Fibroblast of lung (primary cell): ENCODE measurements around the gene ABCB9. TPM values are rescaled to one million over a fixed set of nuclear protein-coding genes. Genes with fewer than 3 reads are reported as not detected.

ENCODE experiments used
- DNase-seq, 2 donors: peaks; one replicate each; pipeline versions ENCODE4 v3.0.0 to v3.0.0-alpha.2; 2010; ENCODE audit warnings: low read depth in 2 of 2
- H2AFZ ChIP-seq: 2 replicates; pipeline ENCODE4 v1.5.1; 2012; ENCODE audit warnings: low read length, control low read depth, inconsistent platforms
- H3K27ac ChIP-seq: 2 replicates; pipeline ENCODE4 v1.5.1; 2011; ENCODE audit warnings: low read length, control low read depth; ENCODE audit not compliant: insufficient read depth
- H3K27me3 ChIP-seq: 2 replicates; pipeline ENCODE4 v1.5.1; 2011; ENCODE audit warnings: mild to moderate bottlenecking, low read length; ENCODE audit not compliant: control insufficient read depth, insufficient read depth
- H3K36me3 ChIP-seq: 2 replicates; pipeline ENCODE4 v1.5.1; 2011; ENCODE audit warnings: low read length; ENCODE audit not compliant: control insufficient read depth, insufficient read depth
- H3K4me1 ChIP-seq: 2 replicates; pipeline ENCODE4 v1.5.1; 2011; ENCODE audit warnings: low read length; ENCODE audit not compliant: control insufficient read depth, insufficient read depth; ENCODE audit errors: extremely low read depth
- H3K4me2 ChIP-seq: 2 replicates; pipeline ENCODE4 v1.5.1; 2011; ENCODE audit warnings: low read length, control low read depth; ENCODE audit not compliant: insufficient read depth; ENCODE audit errors: extremely low read depth
- H3K4me3 ChIP-seq, 4 experiments: fragments of 200-600 bp in 1 of 4; sonication (generic) in 1 of 4; replicated peaks in 1 of 4; 2 replicates each; pipeline ENCODE4 v1.5.1; 2011 to 2016; ENCODE audit warnings: low read length in 4 of 4, low read depth in 3 of 4, mild to moderate bottlenecking in 3 of 4, control low read depth in 2 of 4, inconsistent platforms in 1 of 4, mixed read lengths in 1 of 4; ENCODE audit not compliant: insufficient read depth in 1 of 4; ENCODE audit errors: control extremely low read depth in 1 of 4
- H3K79me2 ChIP-seq: 2 replicates; pipeline ENCODE4 v1.5.1; 2012; ENCODE audit warnings: mild to moderate bottlenecking, low read length, inconsistent platforms; ENCODE audit not compliant: control insufficient read depth, insufficient read depth
- H3K9ac ChIP-seq: 2 replicates; pipeline ENCODE4 v1.5.1; 2011; ENCODE audit warnings: mild to moderate bottlenecking, low read length, control low read depth; ENCODE audit not compliant: insufficient read depth
- H3K9me3 ChIP-seq: 2 replicates; pipeline ENCODE4 v1.5.1; 2012; ENCODE audit warnings: low read depth, low read length; ENCODE audit not compliant: control insufficient read depth, insufficient read depth
- H4K20me1 ChIP-seq: 2 replicates; pipeline ENCODE4 v1.5.1; 2011; ENCODE audit warnings: low read length; ENCODE audit not compliant: control insufficient read depth, insufficient read depth; ENCODE audit errors: extremely low read depth
- CTCF ChIP-seq, 2 donors: IDR thresholded peaks in 1 of 2; conservative IDR thresholded peaks in 1 of 2; 1 replicate in 1 of 2; 2 replicates in 1 of 2; pipeline ENCODE4 v1.5.1; 2011 to 2012; ENCODE audit warnings: low read length in 2 of 2, control low read depth in 1 of 2, inconsistent platforms in 1 of 2, low read depth in 1 of 2, mild to moderate bottlenecking in 1 of 2
- EZH2 ChIP-seq: IDR thresholded peaks from 2 replicates; pipeline ENCODE4 v1.5.1; 2012; ENCODE audit warnings: low read length, control low read depth, mild to moderate bottlenecking; ENCODE audit errors: missing control alignments
- polyA plus RNA-seq, 2 donors: library from polyadenylated mRNA; depleted of rRNA in 1 of 2; stranded (reverse) in 1 of 2; unstranded in 1 of 2; fragments of >200 nt; gene quantifications; 2 replicates each; pipeline ENCODE4 v1.2.1, GENCODE V29; 2011 to 2012; ENCODE audit warnings: missing spikeins in 1 of 2
- total RNA-seq: library from RNA; depleted of rRNA; stranded (reverse); fragments of >200 nt; gene quantifications from 2 replicates; pipeline ENCODE4 v1.2.1, GENCODE V29; 2014

Gene ABCB9
- total and polyA plus RNA-seq, 2 donors (not counting 1 experiment from before 2014, with no cell fraction given), result 3.8 to 6.3 TPM

GRCh38 chr12:122947352-122947792 lies 18.9 kb downstream of the ABCB9 start:
- H3K4me1 ChIP-seq, result peaks cover 30% of the 10 kb centered on the region

GRCh38 chr12:122946690-122947341 lies 19.4 kb downstream of the ABCB9 start:
- Histone ChIP-seq H2AFZ (no peak overlapping the region), H3K9ac (no peak overlapping the region), H3K4me1 (peaks cover 30% of the 10 kb centered on the region), H3K4me2 (no peak overlapping the region), H3K27ac (peak overlapping the region; percentile 71), H3K9me3 (no peaks in the 10 kb centered on the region), H3K4me3 (no peak overlapping the region), H3K27me3 (no peaks in the 10 kb centered on the region), H3K79me2 (no peaks in the 10 kb centered on the region), H3K36me3 (no peaks in the 10 kb centered on the region), H4K20me1 (no peaks in the 10 kb centered on the region)
- DNase-seq, result peak; percentile 99 to 100
- TF ChIP-seq CTCF (conservative IDR thresholded peaks at IDR 0.05 in 1 of 2, IDR thresholded peaks at IDR 0.05 in 1 of 2; ENCODE audit: low read depth in 1 of 2, low read length in 2 of 2) (peak; percentile 32 to 38), EZH2 (no peak)

More at GRCh38 chr12:122947352-122947792, 18.9 kb downstream of the ABCB9 start:
- DNase-seq, result no peak
- H3K4me3 ChIP-seq, result no peak overlapping the region
- no peak overlapping the region for H2AFZ ChIP-seq
- no peaks in the 10 kb centered on the region for H3K79me2 ChIP-seq
- no peak overlapping the region for H3K9ac ChIP-seq
- no peaks in the 10 kb centered on the region for H3K36me3 ChIP-seq
- no peaks in the 10 kb centered on the region for H3K9me3 ChIP-seq
- no peaks in the 10 kb centered on the region for H3K27me3 ChIP-seq
- no peak overlapping the region for H3K4me2 ChIP-seq
- H4K20me1 ChIP-seq, result no peaks in the 10 kb centered on the region
- no peak for TF ChIP-seq EZH2
- TF ChIP-seq CTCF (conservative IDR thresholded peaks at IDR 0.05 in 1 of 2, IDR thresholded peaks at IDR 0.05 in 1 of 2; ENCODE audit: low read depth in 1 of 2, low read length in 2 of 2), result no peak
- H3K27ac ChIP-seq, result peak overlapping the region; percentile 71

- Histone ChIP-seq H3K4me1 (peaks cover 27% of the 10 kb centered on the region), H4K20me1 (no peaks in the 10 kb centered on the region), H3K27me3 (no peaks in the 10 kb centered on the region), H3K4me3 (no peak overlapping the region), H3K9me3 (no peaks in the 10 kb centered on the region), H2AFZ (no peak overlapping the region), H3K36me3 (no peaks in the 10 kb centered on the region), H3K4me2 (no peak overlapping the region), H3K79me2 (no peaks in the 10 kb centered on the region), H3K27ac (peak overlapping the region; percentile 4), H3K9ac (no peak overlapping the region)
- peak; percentile 49 to 56 for DNase-seq
- no peak for TF ChIP-seq EZH2
Observed at GRCh38 chr12:122944605-122945592, 21.4 kb downstream of the ABCB9 start.
